ENCODE measurements around the gene GATD1.

The GATD1 gene

DNA sequence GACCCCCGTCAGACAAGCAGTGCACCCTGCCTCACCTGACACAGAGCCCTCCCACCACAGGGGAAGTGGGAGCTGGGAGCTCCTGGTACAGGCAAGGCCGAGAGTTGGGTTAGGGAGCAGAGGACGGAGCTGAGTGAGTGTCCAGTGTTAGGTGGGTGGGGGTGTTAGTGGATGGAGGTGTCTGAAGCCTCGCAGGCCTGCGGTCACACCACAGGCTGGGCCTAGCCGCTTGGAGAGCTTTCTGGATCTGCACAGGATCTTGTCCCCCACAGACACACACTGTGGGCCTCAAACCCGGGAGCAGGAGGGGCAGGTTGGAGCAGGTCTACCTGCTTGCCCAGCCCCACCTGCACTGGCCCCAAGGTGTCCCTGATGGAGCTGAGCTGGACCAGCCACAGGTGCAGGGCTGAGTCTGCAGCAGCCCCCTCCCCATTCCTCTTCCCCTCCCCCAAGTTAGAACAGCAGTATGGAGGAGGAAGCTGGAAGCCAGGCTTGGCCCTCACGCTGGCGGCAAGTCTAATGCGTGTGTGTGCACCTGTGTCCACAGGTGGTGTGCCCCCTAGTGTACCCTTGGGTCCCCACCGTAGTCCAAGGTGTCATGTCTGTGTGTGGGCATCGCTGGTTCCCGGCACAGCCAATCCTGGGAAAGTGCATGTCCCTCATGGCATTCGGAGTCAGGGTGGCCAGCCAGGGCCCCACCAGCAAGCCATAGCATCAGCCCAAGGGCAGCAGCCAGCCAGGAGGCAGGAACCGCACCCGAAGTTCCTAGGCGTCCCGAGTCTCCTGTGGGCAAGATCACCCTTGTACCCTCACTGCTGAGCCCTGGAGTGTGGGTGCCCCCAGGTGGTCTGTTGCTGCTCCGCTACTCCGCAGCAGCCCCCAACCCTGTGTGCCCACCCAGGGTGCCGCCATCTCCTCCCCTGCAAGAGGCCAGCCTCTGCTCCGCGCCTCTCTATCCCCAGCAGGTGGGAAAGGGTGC lies 2.0 kb upstream of the GATD1 start:
- DNase-seq (ENCODE audit: low read depth) = no peak

DNA sequence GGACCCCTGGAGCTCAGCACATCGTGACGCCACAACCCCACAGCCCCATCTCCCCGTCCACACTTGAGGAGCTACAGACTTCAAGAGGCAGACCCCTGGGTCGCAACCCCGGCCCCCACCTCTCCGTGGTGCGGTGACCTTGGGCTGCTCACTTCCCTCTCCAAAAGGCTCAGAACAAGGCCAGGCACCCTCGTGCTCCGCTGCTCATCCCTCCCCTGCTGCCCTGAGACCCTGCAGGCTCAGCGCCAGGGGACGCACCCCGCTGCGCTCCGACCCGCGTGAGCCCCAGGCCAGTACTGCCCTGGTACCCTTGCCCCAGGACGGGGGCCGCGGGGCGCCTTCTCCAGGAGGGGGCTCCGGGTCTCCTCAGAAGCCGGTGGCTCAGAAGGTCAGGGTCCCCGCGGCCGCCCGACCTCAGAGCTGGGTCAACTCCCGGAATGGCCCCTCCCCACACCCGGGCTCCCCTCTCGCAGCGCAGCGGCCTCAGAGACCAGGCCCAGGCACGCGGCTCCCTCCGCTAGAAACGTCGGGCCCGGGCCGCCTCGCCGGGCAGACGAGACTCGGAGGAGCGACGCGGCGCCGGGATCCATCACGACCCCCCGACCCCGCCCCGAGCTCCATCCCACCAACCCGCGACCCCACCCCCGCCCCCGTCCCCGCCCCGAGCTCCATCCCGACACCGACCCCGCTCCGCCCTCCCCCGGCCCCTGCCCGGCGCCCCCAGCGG lies 563 bp downstream of the GATD1 start:
- DNase-seq (ENCODE audit: low read depth) = no peak

DNA sequence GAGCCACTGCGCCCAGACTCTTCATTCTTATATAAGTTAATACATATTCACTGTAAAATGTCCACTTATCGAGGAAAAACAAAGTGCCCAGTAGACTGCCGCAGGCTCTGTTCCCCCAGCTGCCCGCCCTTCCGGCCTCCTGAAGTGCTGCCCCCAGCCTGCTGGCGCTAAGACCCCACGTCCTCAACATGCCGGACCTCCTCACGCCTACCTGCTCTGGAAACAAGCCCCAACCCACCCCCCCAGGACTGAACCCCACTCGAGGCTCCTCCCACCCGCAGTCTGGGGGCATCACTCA lies 1.1 kb downstream of the GATD1 start:
- DNase-seq (ENCODE audit: low read depth) = no peak

DNA sequence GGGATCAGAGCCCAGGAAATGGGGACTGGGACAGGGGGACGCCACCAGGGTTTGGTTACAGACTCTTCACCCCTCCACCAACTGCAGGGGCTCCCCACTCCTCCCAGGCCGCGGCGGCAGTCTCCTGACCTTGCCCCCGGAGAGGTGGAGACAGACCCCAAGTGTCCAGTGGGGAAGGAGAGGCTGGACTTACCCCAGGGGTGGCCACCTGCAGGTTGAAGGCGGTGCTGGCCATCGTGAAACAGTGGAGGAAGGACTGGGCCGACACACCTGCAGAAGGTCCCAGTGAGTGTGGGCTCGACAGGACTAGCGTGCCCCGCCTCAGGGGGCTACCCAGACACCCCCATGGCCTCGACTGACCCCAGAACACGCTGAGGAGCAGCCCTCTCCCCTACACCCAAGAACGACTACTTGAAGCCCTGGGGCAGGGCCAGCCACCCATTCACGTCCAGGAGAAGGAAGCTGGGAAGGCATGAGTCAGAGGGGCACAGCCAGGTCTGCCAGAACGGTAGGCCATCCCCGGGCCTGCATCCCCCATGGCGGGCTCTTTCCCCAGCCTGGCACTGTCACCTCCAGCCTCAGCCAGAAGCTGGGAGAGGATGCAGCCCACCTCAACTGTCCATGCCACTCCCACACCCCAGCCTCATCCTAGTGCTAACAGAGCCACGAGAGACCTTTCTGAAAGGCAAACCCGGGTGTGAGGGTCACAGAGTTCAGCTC lies 2.3 kb downstream of the GATD1 start:
- no peak for DNase-seq (ENCODE audit: low read depth)

DNA sequence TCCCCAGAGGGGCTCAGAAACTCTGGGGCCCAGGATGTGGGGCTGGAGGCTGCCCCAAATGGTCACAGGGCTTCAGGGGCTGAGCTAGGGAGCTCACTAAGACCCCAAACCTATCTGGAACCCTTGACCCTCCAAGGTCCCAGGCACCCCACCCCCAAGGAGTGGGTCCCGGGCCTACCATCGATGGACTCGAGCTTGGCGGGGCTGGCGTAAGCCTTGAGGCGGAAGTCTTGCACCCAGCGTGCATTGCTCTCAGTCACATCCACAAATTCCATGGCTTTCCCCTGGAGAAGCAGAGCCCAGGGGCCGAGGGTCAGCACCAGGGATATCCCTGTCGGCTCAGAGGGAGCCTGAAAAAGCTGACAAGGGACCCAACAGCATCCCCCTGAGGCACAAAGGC lies 3.5 kb downstream of the GATD1 start:
- DNase-seq (ENCODE audit: low read depth) = no peak

DNA sequence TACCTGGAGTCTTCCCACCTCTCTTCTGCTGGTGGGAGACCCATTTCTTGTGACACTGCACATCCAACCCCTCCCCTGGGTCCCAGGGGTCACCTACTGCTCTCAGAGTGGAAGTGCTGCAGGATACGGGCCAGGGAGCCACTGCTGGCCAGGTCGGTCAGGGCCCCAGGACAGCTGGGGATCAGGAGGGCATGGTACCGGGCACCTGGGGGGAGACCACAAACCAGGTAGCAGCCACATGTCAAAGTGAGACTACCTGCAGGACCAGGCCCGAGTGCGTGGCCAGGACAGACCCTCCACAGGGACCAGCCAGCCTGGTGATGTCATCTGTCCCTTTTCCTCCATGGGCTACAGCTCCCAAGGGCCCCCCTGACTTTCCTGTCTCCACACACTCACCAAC lies 3.9 kb downstream of the GATD1 start:
- DNase-seq (ENCODE audit: low read depth) = no peak

DNA sequence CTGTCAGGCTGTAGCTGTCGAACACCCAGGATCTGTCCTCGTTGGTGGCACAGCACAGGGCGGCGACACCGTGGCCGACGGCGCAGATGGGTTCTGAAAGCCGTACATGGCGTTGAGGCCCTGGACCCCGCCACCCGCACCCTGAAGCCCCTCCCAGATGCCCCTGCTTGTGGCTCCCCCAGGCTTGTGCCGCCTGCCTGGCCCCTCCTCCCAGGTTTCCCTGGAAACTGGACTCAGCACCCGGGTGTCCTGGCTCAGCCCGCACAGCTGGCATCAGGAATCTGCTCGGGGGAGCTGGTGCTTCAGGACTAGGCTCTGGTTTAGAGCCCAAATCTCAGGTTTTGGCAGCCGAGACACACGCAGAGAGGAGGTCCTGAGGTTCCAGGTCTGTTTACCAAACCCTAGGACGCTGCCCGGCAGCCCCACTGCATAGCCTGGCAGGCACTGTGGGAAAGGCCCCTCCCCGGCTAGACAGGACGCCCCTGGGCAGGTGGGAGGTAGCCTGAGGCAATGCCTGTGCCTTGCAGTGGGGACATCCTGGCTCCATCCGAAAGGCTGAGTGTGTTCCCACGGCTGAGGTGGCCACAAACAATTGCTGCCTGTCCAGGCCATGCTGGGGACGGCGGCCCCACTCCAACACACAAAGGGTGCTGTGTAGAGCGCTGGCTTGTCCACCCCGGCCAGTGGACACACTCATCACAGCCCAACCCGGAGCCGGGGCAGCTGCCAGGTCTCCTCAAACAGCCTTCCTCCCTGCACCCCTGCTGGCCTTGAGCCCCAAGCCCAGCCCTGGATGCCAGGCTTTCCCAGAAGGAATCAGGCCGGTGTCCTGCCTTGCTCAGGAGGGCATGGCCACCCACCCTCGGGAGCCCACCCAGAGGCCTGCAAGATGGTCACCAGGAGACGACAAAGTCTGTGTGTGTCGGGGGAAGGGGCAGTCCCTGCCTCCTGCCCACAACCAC lies 4.6 kb downstream of the GATD1 start:
- DNase-seq (ENCODE audit: low read depth) = no peak

DNA sequence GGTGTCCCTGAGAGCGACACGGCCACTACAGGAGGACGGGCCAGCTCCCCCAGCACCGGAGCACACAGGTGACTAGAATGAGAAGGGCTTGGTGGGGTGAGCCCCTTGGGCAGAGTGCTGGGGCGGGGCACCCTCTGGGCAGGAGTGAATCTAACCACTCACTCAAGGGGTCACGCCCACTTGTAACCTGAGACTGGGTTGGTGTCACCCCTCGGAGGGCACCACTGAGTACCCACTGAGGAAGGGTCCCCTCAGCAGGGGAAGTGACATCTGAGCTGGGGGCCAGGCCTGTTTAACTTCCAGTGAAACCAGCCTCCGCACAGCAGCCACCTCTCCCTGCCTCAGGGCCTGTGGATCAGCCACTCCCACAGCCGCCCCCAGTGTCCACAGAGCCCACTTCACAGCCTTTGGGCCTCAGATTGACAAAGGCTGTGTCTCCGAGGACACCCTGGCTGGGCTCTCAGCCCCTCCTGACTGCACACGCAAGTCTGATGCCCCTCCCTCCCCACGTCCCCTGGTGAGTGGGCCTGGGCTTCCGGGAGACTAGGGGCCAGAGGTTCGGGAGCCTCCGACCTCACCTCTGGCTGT lies 5.6 kb downstream of the GATD1 start:
- no peak for DNase-seq (ENCODE audit: low read depth)

DNA sequence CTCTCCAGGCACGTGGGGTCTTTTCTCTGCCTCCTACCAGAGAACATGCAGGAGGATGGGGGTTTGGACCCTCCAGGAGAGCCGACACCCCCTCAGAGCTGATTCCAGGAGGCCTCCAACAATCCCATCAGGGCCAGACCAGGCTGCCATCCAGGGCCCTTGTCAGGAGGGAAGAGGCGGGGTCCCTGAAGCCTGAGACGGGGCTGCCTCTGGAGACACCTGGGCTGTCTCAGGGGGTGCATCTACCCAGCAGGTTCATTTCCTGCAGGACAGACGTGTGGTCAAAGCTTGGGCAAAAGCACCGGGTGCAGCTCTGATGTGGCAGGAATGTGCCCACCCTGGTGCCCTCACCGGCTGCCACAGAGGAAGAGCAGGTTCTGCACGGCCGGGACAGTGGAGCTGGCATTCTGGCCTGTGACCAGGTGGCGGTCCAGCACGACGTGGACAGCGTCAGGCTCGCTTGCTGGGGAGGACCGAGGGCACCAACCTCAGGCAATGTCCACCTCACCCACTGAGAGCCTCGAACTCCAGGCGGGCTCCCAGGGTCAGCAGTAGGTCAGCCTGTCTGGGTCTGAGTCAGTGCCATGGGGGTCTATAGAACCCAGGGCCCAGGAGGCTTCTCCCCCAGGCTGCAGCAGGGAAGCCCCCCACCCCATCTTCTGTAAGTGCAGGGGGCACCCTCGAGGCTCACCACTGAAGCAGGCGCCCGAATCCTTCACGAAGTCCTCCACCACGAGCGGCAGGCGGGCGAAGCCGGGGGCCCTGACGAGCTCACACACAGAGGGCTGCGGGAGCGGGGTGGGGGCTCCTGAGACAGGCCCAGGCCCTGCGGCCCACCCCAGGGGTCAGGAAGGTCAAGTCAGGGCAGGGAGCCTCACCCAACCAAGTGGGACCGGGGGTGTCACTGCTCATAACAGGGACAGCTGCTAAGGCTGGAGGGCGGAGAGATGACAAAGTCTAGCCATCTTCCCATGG lies 6.4 kb downstream of the GATD1 start:
- no peak for DNase-seq (ENCODE audit: low read depth)

DNA sequence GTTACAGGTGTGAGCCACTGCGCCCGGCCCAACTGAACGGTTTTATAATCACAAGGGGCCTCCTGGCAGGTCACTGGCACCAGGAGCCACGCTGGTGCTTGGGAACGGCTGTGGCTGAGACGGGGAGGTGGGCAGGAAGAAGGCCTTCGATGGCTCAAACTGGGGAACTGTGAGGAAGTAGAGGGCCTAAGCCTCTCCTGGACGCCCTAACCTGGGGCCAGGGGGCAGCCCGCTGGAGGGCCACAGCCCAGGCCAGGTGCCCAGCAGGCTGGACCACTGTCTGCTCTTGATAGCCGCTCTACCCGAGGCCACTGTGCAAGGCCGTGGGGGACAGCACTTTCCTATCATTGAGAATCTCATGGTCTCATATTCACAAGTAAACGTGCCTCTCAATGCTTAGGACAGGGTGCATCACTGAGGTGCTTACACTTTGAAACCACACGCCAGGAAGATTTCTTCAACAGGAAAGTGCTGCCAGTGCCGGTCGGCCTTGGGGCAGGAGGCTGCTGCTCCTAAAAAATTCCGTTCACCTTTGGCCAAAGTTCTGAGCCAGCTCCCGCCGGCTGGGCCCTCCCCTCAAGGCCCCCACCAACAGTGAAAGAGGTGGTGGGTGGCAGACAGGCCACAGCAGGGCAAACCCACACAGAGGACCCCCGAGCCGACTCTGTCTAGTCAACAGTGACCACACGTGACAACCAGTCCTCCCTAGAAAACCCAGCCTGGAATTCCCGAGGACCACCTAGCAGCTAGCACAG lies 7.2 kb downstream of the GATD1 start:
- DNase-seq (ENCODE audit: low read depth) = no peak

DNA sequence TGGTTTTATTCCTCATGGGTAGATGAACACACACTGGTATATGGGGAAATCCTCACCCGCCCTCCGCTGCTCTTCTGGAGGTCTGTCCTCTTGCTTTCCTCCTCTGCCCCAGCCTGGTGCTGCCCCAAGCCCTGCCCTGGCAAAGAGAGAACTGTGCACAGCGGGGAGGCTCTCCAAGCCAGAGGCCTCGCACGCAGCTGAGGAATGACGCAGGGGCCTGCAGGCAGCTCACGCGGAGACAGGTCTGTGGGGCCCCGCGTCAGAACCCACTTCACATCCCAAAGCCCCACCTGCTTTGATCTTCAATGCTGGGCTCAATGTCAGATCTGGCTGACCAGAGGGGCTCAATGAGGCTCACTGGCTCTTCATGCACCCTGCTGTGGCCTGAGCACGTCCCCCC lies 10.0 kb downstream of the GATD1 start:
- no peak for DNase-seq (ENCODE audit: low read depth)

DNA sequence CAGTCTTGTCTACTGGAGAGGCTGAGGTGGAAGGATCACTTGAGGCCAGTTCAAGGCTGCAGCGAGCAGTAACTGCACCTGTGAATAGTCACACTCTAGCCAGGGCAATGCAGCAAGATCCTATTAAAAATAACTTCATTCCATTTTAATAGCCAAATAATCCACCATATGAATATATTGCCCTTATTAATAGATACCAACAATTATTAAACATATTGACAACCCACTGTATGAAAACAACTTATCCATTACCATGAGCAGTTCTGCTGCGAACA lies 10.4 kb downstream of the GATD1 start:
- no peak for DNase-seq (ENCODE audit: low read depth)

DNA sequence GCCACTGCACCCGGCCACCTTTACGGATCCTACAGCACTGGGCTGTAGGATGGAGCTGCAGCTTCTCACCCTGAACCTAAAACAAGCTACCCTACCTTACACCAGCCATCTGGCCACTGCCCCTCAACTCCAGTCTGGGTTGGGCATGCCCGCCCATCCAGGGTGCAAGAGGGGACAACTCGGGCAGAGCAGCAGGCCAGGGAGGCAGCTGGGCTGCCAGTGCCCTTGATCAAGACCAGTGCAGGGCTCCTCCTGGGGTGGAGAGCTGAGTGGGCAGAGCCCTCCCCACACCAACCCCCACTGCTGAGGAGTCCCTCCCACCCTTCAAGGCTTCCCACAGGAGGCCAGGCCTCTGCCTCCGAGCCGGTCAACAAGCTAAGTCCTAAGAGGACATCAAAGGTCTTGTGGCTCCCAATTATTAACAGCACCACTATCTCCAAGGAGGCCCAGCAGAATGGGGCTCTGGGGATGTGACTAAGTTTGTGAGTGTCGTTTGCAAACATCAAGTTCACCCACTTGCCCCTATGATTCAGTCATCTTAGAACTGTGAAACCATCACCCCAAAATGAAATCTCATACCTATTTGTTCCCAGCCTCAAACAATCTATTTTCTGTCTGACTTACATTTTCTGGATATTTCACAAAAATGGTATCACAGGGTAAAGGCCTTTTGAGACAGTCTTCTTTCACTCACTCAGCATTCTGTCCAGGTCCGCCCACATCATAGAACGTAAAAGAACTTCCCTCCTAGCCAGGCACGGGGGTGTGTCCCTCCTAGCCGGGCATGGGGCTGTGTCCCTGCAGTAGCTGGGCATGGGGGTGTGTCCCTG lies 11.0 kb downstream of the GATD1 start:
- no peak for DNase-seq (ENCODE audit: low read depth)

DNA sequence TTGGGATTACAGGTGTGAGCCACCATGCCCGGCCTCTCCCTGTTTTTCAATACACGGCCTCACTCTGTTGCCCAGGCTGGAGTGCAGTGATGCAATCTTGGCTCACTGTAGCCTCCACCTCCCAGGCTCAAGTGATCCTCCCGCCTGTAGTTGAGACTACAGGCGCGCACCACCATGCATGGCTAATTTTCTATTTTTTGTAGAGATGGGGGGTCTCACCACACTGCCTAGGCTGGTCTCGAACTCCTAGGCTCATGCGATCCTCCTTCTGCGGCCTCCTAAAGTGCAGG lies 11.5 kb downstream of the GATD1 start:
- no peak for DNase-seq (ENCODE audit: low read depth)

DNA sequence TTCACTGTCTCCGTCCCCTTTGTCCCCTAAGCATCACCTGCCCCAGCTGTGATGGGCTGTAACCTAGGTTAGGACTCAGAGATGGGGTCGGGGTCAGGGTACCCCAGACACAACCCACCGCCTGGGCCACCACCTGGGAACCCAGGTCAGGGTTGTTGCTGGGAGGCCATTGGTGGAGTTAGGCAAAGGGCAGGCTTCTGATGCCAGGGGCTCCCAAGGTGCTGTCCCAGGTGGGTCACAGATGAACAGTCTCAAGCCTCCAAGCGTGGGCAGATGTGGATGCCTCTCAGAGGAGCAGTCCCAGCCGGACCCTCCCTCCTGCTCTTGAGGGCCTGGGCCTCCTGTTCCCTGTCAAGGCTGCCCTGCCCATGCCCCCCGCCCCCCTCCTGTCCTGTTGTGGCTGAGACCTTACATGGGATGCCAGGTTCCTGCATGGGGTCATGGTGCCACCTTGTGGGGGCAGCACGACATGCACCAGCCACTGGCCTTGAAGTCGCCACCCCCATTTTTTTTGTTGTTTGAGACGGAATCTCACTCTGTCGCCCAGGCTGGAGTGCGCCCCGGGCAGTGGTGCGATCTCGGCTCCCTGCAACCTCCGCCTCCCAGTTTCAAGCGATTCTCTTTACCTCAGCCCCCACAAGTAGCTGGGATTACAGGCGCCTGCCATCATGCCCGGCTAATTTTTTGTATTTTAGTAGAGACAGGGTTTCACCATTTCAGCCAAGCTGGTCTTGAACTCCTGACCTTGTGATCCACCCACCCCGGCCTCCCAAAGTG lies 12.1 kb downstream of the GATD1 start:
- DNase-seq (ENCODE audit: low read depth) = peak; percentile 64

DNA sequence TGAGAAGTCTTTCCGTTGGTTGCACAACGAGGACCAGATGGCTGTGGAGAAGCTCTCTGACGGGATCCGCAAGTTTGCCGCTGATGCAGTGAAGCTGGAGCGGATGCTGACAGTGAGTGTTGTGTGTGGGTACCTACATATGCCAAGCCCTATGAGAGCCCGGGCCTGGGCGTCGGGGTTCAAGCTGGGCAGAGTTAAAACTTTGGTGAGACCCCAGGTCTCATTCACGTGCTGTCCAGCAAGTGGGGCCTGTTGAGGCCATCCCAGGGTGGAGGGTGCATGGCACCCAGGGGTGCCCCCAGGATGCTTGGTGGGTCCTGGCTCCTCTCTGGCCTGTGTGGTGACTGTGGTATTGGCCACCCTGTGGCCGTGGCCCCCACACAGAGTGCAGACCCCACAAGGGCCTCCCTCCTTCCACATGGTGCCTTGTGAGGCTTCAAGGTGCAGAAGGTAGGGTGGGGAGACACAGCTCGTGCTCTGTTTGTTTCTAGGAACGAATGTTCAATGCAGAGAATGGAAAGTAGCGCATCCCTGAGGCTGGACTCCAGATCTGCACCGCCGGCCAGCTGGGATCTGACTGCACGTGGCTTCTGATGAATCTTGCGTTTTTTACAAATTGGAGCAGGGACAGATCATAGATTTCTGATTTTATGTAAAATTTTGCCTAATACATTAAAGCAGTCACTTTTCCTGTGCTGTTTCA lies 12.8 kb downstream of the GATD1 start:
- DNase-seq (ENCODE audit: low read depth) = no peak

DNA sequence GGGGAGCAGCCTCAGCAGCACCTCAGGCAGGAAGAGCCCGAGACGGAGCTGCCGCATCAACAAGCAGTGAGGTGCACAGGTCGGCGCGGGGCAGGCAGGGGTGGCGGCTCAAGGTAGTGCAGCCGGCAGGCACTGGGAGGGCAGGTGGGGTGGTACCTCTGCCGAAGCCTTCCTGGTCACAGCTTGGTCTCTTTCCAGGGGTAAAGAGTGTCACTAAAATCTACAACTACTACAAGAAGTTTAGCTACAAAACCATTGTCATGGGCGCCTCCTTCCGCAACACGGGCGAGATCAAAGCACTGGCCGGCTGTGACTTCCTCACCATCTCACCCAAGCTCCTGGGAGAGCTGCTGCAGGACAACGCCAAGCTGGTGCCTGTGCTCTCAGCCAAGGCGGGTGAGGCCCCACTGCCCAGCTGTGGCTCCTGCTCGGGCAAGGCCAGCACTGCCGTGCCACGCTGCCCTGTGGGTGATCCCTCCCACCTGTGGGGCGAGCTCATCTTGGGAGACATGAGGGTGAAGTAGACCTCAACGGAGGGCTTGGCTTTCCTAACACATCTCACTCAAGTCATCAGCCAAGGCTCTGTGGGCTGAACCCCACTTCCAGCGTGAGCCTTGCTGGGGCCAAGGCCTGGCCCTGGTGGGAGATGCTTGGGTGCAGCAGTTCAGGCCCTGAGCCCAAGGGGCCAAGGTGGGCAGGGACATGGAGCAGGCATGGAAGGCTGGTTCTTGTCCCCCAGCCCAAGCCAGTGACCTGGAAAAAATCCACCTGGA lies 13.6 kb downstream of the GATD1 start:
- no peak for DNase-seq (ENCODE audit: low read depth)
